Measurements from ENCODE around the gene MAP2K5.

Gene MAP2K5

DNA sequence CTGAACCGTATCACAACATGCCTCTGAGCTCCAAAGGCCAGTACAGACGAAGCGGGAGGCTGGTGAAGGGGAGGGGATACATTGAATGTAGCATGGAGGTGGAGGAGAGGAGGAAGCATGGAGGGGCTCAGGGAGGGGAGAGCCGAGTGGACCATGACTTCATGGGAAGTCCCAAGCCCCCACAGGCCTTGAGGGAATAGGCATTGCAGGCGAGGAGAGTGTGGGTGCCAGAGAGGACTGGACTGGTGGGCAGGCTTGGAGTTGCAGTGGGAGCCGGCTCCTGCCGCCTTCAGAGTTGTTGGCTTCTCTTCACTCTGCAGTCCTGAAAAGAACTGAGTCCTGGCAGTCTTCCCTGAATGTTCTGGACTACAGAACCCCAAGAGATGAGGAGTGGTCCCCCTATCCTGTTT is 300.6 kb downstream of the MAP2K5 start:
- no peak for DNase-seq

GRCh38 chr15:67843571-67844387 is 301.3 kb downstream of the MAP2K5 start:
- no peak for DNase-seq

- no peak for DNase-seq
Observed at GRCh38 chr15:67845974-67846373, 303.5 kb downstream of the MAP2K5 start.

- DNase-seq: no peak
Observed at GRCh38 chr15:67849538-67849937, 307.0 kb downstream of the MAP2K5 start.

DNA sequence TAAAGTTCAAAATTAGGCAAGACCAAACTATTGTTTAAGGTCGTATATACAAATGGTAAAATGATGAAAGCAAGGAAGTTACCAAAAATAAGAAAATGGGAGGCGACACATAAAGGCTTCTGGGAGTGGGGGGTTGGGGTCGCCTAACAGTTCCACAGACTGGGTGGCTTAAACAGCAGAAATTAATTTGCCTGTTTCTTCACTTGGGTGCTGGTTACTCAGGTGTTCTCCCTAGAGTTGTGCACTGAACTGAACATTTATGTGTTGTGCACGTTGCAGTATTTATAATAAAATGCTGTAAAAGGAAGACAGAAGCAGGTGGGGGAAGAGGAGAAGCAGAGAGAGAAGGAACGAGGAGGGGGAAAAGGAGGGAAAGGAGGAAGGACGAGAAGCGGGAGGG is 307.8 kb downstream of the MAP2K5 start:
- DNase-seq: no peak

DNA sequence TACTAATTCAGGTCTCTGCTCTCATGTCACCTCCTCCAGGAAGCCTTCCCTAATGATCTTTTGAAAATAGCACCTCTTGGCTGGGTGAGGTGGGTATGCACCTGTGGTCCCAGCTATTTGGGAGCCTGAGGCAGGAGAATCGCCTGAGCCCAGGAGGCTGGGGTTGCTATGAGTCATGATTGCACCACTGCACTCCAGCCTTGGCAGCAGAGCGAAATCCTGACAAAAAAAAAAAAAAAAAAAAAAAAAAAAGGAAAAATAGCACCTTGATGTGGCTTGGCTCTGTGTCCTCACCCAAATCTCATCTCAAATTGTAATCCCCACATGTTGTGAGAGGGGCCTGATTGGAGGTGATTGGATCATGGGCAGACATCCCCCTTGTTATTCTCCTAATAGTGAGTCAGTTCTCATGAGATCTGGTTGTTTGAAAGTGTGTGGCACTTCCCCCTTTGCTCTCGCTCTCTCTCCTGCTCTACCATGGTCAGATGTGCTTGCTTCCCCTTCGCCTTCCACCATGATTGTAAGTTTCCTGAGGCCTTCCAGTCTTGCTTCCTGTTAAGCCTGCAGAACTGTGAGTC is 308.6 kb downstream of the MAP2K5 start:
- no peak for DNase-seq

DNA sequence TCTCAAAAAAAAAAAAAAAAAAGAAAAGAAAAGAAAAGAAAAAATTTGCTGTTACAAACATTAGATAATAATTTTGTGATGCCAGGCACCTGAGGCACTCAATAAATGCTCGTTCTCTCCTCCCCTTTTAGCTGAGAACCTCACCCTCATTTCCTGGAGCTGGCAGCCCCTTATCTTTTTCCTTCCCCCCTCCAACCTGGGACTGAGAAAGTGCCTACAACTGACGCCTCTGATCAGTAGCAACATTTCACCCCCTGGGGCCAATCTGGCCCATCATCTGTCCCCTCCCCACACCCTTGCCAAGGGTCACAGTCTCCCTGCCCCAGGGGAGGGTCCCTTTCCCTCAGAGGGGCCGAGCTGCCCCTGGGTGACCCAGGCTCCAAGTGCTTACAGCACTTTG is 309.9 kb downstream of the MAP2K5 start:
- DNase-seq: no peak

DNA sequence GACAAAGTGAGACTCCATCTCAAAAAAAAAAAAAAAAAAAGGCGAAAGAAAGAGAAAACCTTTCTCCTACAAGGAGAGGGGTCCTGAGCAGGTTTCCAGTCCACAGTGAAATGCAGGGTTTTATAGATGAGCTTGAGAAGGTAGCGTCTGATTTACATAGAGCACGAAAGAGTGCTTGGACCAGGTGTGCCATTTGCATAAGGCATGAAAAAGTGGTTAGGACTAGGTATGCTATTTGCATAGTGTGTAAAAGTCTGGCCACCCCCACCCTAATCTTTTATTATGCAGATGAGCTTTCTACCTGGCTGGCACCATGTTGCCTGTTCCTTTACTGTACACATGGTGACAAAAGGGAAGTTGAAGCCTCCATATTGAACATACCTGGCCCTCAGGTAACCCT is 311.0 kb downstream of the MAP2K5 start:
- DNase-seq: no peak

GRCh38 chr15:67854358-67854757 is 311.9 kb downstream of the MAP2K5 start:
- DNase-seq: no peak

DNA sequence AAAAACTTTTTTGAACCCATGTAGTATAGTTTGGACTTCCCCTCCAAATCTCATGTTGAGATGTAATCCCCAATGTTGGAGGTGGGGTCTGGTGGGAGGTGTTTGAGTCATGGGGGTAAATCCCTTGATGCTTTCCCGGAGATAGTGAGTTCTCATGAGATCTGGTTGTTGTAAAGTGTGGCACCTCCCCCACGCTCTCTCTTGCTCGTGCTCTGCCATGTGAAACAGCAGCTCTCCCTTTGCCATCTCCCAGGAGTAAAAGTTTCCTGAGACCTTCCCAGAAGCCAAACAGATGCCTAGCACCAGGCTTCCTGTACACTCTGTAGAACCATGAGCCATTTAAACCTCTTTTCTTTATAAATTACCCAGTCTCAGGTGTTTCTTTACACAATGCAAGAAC is 313.3 kb downstream of the MAP2K5 start:
- no peak for DNase-seq
